ENCODE results near the gene SPATA6L. TPM values are rescaled to one million over a fixed set of nuclear protein-coding genes. Genes with fewer than 3 reads are reported as not detected.

SPATA6L gene
- total and polyA plus RNA-seq, 2 of the 4 experiments (the other 2 are of a cell fraction): 0.18 to 0.84 TPM

- H3K4me3 ChIP-seq (ENCODE audit: insufficient read depth, low read depth, low read length): no peak overlapping the region
- no peaks in the 10 kb centered on the region for H3K4me1 ChIP-seq (ENCODE audit: control insufficient read depth, insufficient read depth, low read length)
- no peak overlapping the region for H2BK15ac ChIP-seq (ENCODE audit: low read depth, low read length)
- no peak overlapping the region for H2BK120ac ChIP-seq (ENCODE audit: low read depth, low read length)
- H4K91ac ChIP-seq (ENCODE audit: insufficient read depth, low read depth, low read length): no peak overlapping the region
- no peak overlapping the region for H2BK20ac ChIP-seq (ENCODE audit: low read depth, low read length)
- no peaks in the 10 kb centered on the region for H3K9me3 ChIP-seq (ENCODE audit: control insufficient read depth, insufficient read depth, low read length)
- intact Hi-C loops (cut with micrococcal nuclease) (no loop called here), in situ Hi-C loops (cut with MboI; ENCODE audit: low sequenced_read_pairs) (no loop called here), dilution Hi-C loops (cut with HindIII; ENCODE audit: low sequenced_read_pairs, unreplicated experiment) (no loop called here)
- no peak for DNase-seq
- H2AK5ac ChIP-seq (ENCODE audit: low read depth, low read length): no peak overlapping the region
- H3K9ac ChIP-seq (ENCODE audit: low read depth, low read length): no peak overlapping the region
- H3K27ac ChIP-seq (ENCODE audit: insufficient read depth, low read length): no peak overlapping the region
- no peaks in the 10 kb centered on the region for H3K9me1 ChIP-seq (ENCODE audit: insufficient read depth, low read length)
- H2AFZ ChIP-seq (replicated peaks; ENCODE audit: low read length, poor library complexity): no peak overlapping the region
- no peak overlapping the region for H3K14ac ChIP-seq (replicated peaks; ENCODE audit: low read depth, low read length)
- POLR2A ChIA-PET (ENCODE audit: unreplicated experiment): no interaction called here
- no peaks in the 10 kb centered on the region for H4K20me1 ChIP-seq (ENCODE audit: insufficient read depth, low read length)
- H3K27me3 ChIP-seq (ENCODE audit: control insufficient read depth, insufficient read depth, low read length): no peaks in the 10 kb centered on the region
- no TSS peak for BruUV-seq (replicated peaks)
- H4K5ac ChIP-seq (ENCODE audit: low read depth, low read length): no peak overlapping the region
- H3K23ac ChIP-seq (ENCODE audit: low read depth, low read length): no peak overlapping the region
- no peak overlapping the region for H2BK5ac ChIP-seq (ENCODE audit: low read depth, low read length, poor library complexity, severe bottlenecking)
- no peak for ATAC-seq (ENCODE audit: low read depth)
- H2AK9ac ChIP-seq (replicated peaks; ENCODE audit: low read depth, low read length, poor library complexity): no peak overlapping the region
- WGBS, 2 experiments (ENCODE audit: extremely low coverage in 2 of 2, insufficient read length in 1 of 2): 29% methylated on average over 1 of the region's 2 CpGs; no CpG with 5 or more reads in 1 of the 2 experiments
- H3K36me3 ChIP-seq (ENCODE audit: control insufficient read depth, insufficient read depth, low read length): peaks cover 2% of the 10 kb centered on the region
- no peak overlapping the region for H3K18ac ChIP-seq (ENCODE audit: low read depth, low read length)
- CTCF ChIA-PET: no interaction called here
- no peak overlapping the region for H3K56ac ChIP-seq (ENCODE audit: extremely low read depth, insufficient read depth, low read length)
- no peak overlapping the region for H4K8ac ChIP-seq (ENCODE audit: low read depth in 2 of 2, low read length in 2 of 2)
- no peak for TF ChIP-seq ELK1 (IDR thresholded peaks at IDR 0.05; ENCODE audit: borderline replicate concordance, low read depth, low read length)
- TF ChIP-seq CTCF (conservative IDR thresholded peaks at IDR 0.05; ENCODE audit: low read depth, low read length): no peak
- TF ChIP-seq RAD21 (IDR thresholded peaks at IDR 0.05; ENCODE audit: low read length): no peak
- TF ChIP-seq MAZ (IDR thresholded peaks at IDR 0.05; ENCODE audit: borderline replicate concordance, low read depth, low read length): no peak
- TF ChIP-seq NFE2L2 (IDR thresholded peaks at IDR 0.05; ENCODE audit: low read depth, low read length): no peak
- TF ChIP-seq CEBPB (IDR thresholded peaks at IDR 0.05; ENCODE audit: low read depth, low read length): no peak
- no peak for TF ChIP-seq MAFK (IDR thresholded peaks at IDR 0.05; ENCODE audit: low read depth, low read length)
- H3K4ac ChIP-seq (ENCODE audit: low read depth, low read length): no peak overlapping the region
- no peak overlapping the region for H3K4me2 ChIP-seq (ENCODE audit: low read depth, low read length)
- no peaks in the 10 kb centered on the region for H3K79me1 ChIP-seq (ENCODE audit: low read depth in 1 of 2, low read length in 2 of 2)
Measured at GRCh38 chr9:4581035-4581760, 85.1 kb downstream of the SPATA6L start.
